Mesenchymal stem cell (in vitro differentiated cells and primary cell): ENCODE data around the gene MAGI3.
"Not testable (repeated sequence)": the region's sequence is repeated elsewhere in the genome, so short reads cannot be mapped to it uniquely, and the experiment has no call there.

ENCODE experiments used
- DNase-seq: peaks from one replicate; pipeline ENCODE4 v3.0.0-alpha.2; 2013
- H2AFZ ChIP-seq: one replicate; pipeline ENCODE4 v1.6.1; 2013; ENCODE audit warnings: low read depth, mild to moderate bottlenecking, control low read depth, inconsistent platforms, low read length, moderate library complexity
- H2AK5ac ChIP-seq: 2 replicates; pipeline ENCODE4 v1.6.1; 2013; ENCODE audit warnings: low read length, moderate library complexity, mild to moderate bottlenecking, inconsistent platforms; ENCODE audit not compliant: severe bottlenecking
- H2BK120ac ChIP-seq: one replicate; pipeline ENCODE4 v1.6.1; 2013; ENCODE audit warnings: low read depth, mild to moderate bottlenecking, inconsistent platforms, low read length, moderate library complexity
- H2BK12ac ChIP-seq, 2 experiments: one replicate each; pipeline ENCODE4 v1.6.1; 2013; ENCODE audit warnings: inconsistent platforms in 2 of 2, low read length in 2 of 2, mild to moderate bottlenecking in 2 of 2, moderate library complexity in 2 of 2, control low read depth in 1 of 2
- H2BK15ac ChIP-seq: one replicate; pipeline ENCODE4 v1.6.1; 2013; ENCODE audit warnings: mild to moderate bottlenecking, low read depth, inconsistent platforms; ENCODE audit not compliant: poor library complexity, severe bottlenecking
- H2BK5ac ChIP-seq: 2 replicates; pipeline ENCODE4 v1.6.1; 2013; ENCODE audit warnings: low read depth, mild to moderate bottlenecking, low read length, control low read depth, inconsistent platforms; ENCODE audit not compliant: poor library complexity, severe bottlenecking
- H3K14ac ChIP-seq, 2 experiments: one replicate each; pipeline ENCODE4 v1.6.1; 2013; ENCODE audit warnings: inconsistent platforms in 2 of 2, low read length in 2 of 2, control low read depth in 1 of 2, mild to moderate bottlenecking in 1 of 2, moderate library complexity in 1 of 2
- H3K18ac ChIP-seq, 2 experiments: one replicate each; pipeline ENCODE4 v1.6.1; 2013; ENCODE audit warnings: inconsistent platforms in 2 of 2, low read length in 2 of 2, control low read depth in 1 of 2, low read depth in 1 of 2, mild to moderate bottlenecking in 1 of 2
- H3K23ac ChIP-seq, 2 experiments: one replicate each; pipeline ENCODE4 v1.6.1; 2013; ENCODE audit warnings: inconsistent platforms in 2 of 2, low read length in 2 of 2, mild to moderate bottlenecking in 2 of 2, moderate library complexity in 2 of 2, control low read depth in 1 of 2
- H3K27ac ChIP-seq: 2 replicates; pipeline ENCODE4 v1.5.1; 2013; ENCODE audit warnings: mild to moderate bottlenecking, moderate library complexity, low read length, control low read depth, inconsistent platforms; ENCODE audit not compliant: poor library complexity, severe bottlenecking
- H3K27me3 ChIP-seq, 2 experiments: 2 replicates each; pipeline versions ENCODE4 v1.6.1 to v1.7.0; 2013; ENCODE audit warnings: low read length in 2 of 2, mild to moderate bottlenecking in 2 of 2, moderate library complexity in 2 of 2, control low read depth in 1 of 2, inconsistent platforms in 1 of 2; ENCODE audit not compliant: control insufficient read depth in 1 of 2, insufficient read depth in 1 of 2
- H3K36me3 ChIP-seq, 2 experiments: 2 replicates each; pipeline versions ENCODE4 v1.6.1 to v1.7.0; 2013; ENCODE audit warnings: low read length in 2 of 2, control low read depth in 1 of 2, inconsistent platforms in 1 of 2, low read depth in 1 of 2, mild to moderate bottlenecking in 1 of 2; ENCODE audit not compliant: insufficient read depth in 2 of 2, control insufficient read depth in 1 of 2
- H3K4ac ChIP-seq, 2 experiments: one replicate each; pipeline ENCODE4 v1.6.1; 2013; ENCODE audit warnings: inconsistent platforms in 2 of 2, low read length in 2 of 2, mild to moderate bottlenecking in 2 of 2, moderate library complexity in 2 of 2, control low read depth in 1 of 2, low read depth in 1 of 2
- H3K4me1 ChIP-seq: 2 replicates; pipeline ENCODE4 v1.6.1; 2013; ENCODE audit warnings: low read depth, low read length, control low read depth; ENCODE audit not compliant: control insufficient read depth, insufficient read depth
- H3K4me2 ChIP-seq: 2 replicates; pipeline ENCODE4 v1.6.1; 2013; ENCODE audit warnings: low read length, mild to moderate bottlenecking, inconsistent platforms; ENCODE audit not compliant: poor library complexity, severe bottlenecking
- H3K4me3 ChIP-seq, 2 experiments: 2 replicates each; pipeline versions ENCODE4 v1.5.1 to v1.7.0; 2013; ENCODE audit warnings: low read length in 2 of 2, mild to moderate bottlenecking in 2 of 2, control low read depth in 1 of 2, low read depth in 1 of 2; ENCODE audit not compliant: insufficient read depth in 1 of 2
- H3K79me1 ChIP-seq: replicated peaks from 2 replicates; pipeline ENCODE4 v1.6.1; 2013; ENCODE audit warnings: mild to moderate bottlenecking, control low read depth, low read length, inconsistent platforms; ENCODE audit not compliant: poor library complexity, severe bottlenecking
- H3K9ac ChIP-seq: 2 replicates; pipeline ENCODE4 v1.7.0; 2013; ENCODE audit warnings: mild to moderate bottlenecking, low read length, moderate library complexity
- H3K9me3 ChIP-seq: 2 replicates; pipeline ENCODE4 v1.7.0; 2013; ENCODE audit warnings: mild to moderate bottlenecking, low read length; ENCODE audit not compliant: control insufficient read depth
- H4K8ac ChIP-seq: one replicate; pipeline ENCODE4 v1.6.1; 2013; ENCODE audit warnings: inconsistent platforms, mild to moderate bottlenecking, low read length, moderate library complexity
- H4K91ac ChIP-seq: one replicate; pipeline ENCODE4 v1.6.1; 2013; ENCODE audit warnings: mild to moderate bottlenecking, low read length, inconsistent platforms
- WGBS: methylation state at CpG from one replicate; pipeline ENCODE4 v1.1.7; 2013; ENCODE audit warnings: mixed read lengths; 5-methylcytosine and 5-hydroxymethylcytosine counted together

Gene MAGI3

GRCh38 chr1:113467991-113468390 lies 77.7 kb downstream of the MAGI3 start:
- Histone ChIP-seq H3K23ac (no peak overlapping the region), H2BK15ac (no peak overlapping the region), H3K27me3 (no peaks in the 10 kb centered on the region), H4K91ac (no peak overlapping the region), H3K4me1 (no peaks in the 10 kb centered on the region), H3K9ac (no peak overlapping the region), H3K27ac (no peak overlapping the region), H2AFZ (no peak overlapping the region), H4K8ac (no peak overlapping the region), H2AK5ac (no peak overlapping the region), H3K4me3 (no peak overlapping the region), H3K36me3 (no peaks in the 10 kb centered on the region), H2BK5ac (peak overlapping the region; percentile 19), H3K18ac (no peak overlapping the region), H3K9me3 (peaks cover 30% of the 10 kb centered on the region), H3K4ac (no peak overlapping the region), H3K4me2 (no peak overlapping the region), H3K14ac (no peak overlapping the region), H2BK12ac (no peak overlapping the region), H3K79me1 (peaks cover 9% of the 10 kb centered on the region), H2BK120ac (no peak overlapping the region)
- no peak for DNase-seq

DNA sequence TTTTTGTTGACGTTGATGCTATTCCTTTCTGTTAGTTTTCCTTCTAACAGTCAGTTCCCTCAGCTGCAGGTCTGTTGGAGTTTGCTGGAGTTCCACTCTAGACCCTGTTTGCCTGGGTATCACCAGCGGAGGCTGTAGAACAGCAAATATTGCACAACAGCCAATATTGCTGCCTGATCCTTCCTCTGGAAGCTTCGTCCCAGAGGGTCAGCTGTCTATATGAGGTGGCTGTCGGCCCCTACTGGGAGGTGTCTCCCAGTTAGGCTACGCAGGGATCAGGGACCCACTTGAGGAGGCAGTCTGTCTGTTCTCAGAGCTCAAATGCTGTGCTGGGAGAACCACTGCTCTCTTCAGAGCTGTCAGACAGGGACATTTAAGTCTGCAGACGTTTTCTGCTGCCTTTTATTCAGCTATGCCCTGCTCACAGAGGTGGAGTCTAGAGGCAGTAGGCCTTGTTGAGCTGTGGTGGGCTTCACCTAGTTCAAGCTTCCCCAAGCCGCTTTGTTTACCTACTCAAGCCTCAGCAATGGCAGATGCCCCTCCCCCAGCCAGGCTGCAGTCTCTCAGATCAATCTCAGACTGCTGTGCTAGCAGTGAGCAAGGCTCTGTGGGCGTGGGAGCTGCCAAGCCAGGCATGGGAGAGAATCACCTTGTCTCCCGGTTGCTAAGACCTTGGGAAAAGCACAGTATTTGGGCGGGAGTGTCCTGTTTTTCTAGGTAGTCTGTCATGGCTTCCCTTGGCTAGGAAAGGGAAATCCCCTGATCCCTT lies 88.3 kb downstream of the MAGI3 start:
- 88% methylated on average over 10 of the region's 10 CpGs for WGBS
- not testable (repeated sequence) for H3K9ac ChIP-seq, H3K27me3 ChIP-seq, H2BK5ac ChIP-seq, H3K4me3 ChIP-seq, H4K8ac ChIP-seq, H3K27ac ChIP-seq, H2BK120ac ChIP-seq, H3K18ac ChIP-seq, H3K36me3 ChIP-seq, H3K4me2 ChIP-seq, H3K14ac ChIP-seq, H3K23ac ChIP-seq, H3K4me1 ChIP-seq, DNase-seq, H2BK12ac ChIP-seq, H3K4ac ChIP-seq, H2AFZ ChIP-seq, H2BK15ac ChIP-seq, H4K91ac ChIP-seq, H2AK5ac ChIP-seq
- Histone ChIP-seq H3K79me1 (peaks cover 12% of the 10 kb centered on the region), H3K9me3 (peaks cover 32% of the 10 kb centered on the region)

DNA sequence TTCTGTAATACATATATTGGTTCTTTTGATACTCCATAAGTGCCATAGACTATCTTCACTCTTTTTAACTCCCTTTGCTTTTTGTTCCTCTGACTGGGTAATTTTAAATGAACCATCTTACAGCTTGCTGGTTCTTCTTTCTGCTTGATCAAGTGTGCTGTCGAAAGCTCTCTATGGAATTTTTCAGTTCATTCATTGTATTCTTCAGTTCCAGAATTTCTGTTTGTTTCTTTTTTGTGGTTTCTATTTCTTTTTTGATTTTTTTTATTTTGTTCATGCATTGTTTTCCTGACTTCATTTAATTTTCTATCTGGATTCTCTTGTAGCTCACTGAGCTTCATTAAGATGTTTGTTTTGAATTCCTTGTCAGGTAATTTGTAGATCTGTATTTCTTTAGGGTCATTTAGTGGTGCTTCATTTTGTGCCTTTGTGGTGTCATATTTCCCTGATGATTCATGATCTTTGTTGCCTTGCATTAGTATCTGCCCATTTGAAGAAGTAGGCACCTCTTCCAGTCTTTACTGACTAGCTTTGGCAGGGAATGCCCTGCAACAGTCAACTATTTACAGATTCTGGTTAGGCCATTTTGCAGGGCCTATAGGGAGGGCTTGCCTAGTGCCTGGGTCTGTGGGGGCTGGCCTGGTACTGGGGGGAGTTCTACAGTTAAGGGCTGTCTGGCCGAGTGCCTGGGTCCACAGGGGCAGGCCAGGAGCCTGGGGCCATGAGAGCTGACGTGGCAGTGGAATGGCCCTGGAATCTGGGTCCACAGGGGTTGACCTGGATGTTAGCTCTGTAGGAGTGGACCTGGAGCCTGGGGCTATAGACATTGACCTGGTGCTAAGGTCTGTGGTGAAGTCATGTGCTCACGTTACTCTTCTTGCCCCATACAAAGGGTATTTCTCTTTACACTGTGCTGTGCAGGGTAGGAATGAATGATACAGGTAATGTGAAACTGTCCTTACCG lies 89.7 kb downstream of the MAGI3 start:
- Histone ChIP-seq H2AFZ (no peak overlapping the region), H3K79me1 (peaks cover 12% of the 10 kb centered on the region), H3K27ac (no peak overlapping the region), H2BK5ac (no peak overlapping the region), H4K8ac (no peak overlapping the region), H2BK15ac (no peak overlapping the region), H3K18ac (no peak overlapping the region), H3K9ac (no peak overlapping the region), H4K91ac (no peak overlapping the region), H3K23ac (no peak overlapping the region), H3K4me1 (no peaks in the 10 kb centered on the region), H2AK5ac (no peak overlapping the region), H3K27me3 (no peaks in the 10 kb centered on the region), H3K4me3 (no peak overlapping the region), H3K36me3 (no peaks in the 10 kb centered on the region), H2BK12ac (no peak overlapping the region), H3K4ac (no peak overlapping the region), H3K14ac (no peak overlapping the region), H2BK120ac (no peak overlapping the region), H3K4me2 (no peak overlapping the region), H3K9me3 (peaks cover 31% of the 10 kb centered on the region)
- DNase-seq, result no peak
- WGBS, result 96% methylated on average over 5 of the region's 5 CpGs

DNA sequence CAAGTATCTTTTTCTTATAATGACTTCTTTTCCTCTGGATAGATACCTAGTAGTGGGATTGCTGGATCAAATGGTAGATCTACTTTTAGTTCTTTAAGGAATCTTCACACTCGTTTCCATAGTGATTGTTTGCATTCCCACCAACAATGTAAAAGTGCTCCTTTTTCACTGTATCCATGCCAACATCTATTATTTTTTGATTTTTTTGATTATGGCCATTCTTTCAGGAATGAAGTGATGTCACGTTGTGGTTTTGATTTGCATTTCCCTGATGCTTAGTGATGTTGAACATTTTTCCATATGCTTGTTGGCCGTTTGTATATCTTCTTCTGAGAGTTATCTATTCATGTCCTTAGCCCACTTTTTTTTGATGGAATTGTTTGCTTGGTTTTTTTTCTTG lies 94.8 kb downstream of the MAGI3 start:
- Histone ChIP-seq H3K9me3 (peaks cover 17% of the 10 kb centered on the region), H3K79me1 (peaks cover 19% of the 10 kb centered on the region)
- not testable (repeated sequence) for H4K8ac ChIP-seq, H2AFZ ChIP-seq, H3K14ac ChIP-seq, H2BK15ac ChIP-seq, H2AK5ac ChIP-seq, H3K18ac ChIP-seq, H3K23ac ChIP-seq, H2BK120ac ChIP-seq, H3K4me1 ChIP-seq, H3K27me3 ChIP-seq, DNase-seq, H2BK12ac ChIP-seq, H3K36me3 ChIP-seq, H4K91ac ChIP-seq, H3K4me2 ChIP-seq, H3K4me3 ChIP-seq, H3K27ac ChIP-seq, H2BK5ac ChIP-seq, H3K9ac ChIP-seq, H3K4ac ChIP-seq
- WGBS, result 100% methylated on average over 1 of the region's 3 CpGs
